ENCODE results near the gene ERMARD. TPM values are rescaled to one million over a fixed set of nuclear protein-coding genes. Genes with fewer than 3 reads are reported as not detected.
A peak's percentile ranks its signal among the peaks of the same experiment; 100 is the strongest.

Gene ERMARD
- total RNA-seq, 1 donor from 2014 or later = 25.4 TPM

DNA sequence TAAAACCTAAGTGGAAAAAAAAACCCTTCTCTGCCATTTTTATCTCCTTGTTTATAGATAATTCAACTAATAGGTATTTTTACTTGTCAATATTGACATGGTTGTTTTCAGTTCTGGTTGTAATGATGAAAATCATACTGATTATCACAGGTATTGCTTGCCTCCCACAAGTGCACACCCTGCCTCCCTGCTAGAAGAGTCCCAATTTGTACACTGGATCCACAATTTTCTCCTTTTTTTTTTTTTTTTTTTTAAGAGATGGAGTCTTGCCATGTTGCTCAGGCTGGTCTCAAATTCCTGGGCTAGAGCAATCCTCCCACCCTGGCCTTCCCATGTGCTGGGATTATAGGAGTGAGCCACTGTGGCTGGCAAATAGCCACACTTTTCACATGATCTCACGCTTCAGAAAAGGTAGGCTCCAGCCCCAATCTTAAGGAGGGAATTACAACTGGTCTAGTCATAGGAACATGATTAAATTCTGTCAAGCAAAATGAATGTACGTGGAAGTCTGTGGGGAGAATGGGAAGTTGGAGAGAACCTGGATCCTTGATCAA is 12.4 kb upstream of the ERMARD start:
- Histone ChIP-seq H3K4me1 (no peaks in the 10 kb centered on the region), H3K36me3 (no peaks in the 10 kb centered on the region), H3K27me3 (ENCODE audit: low read depth) (no peaks in the 10 kb centered on the region), H3K27ac (no peak overlapping the region), H3K9me3 (no peaks in the 10 kb centered on the region), H3K4me3 (no peak overlapping the region)
- intact Hi-C loops (cut with DNase I) = no loop called here
- TF ChIP-seq, protein P1, sequence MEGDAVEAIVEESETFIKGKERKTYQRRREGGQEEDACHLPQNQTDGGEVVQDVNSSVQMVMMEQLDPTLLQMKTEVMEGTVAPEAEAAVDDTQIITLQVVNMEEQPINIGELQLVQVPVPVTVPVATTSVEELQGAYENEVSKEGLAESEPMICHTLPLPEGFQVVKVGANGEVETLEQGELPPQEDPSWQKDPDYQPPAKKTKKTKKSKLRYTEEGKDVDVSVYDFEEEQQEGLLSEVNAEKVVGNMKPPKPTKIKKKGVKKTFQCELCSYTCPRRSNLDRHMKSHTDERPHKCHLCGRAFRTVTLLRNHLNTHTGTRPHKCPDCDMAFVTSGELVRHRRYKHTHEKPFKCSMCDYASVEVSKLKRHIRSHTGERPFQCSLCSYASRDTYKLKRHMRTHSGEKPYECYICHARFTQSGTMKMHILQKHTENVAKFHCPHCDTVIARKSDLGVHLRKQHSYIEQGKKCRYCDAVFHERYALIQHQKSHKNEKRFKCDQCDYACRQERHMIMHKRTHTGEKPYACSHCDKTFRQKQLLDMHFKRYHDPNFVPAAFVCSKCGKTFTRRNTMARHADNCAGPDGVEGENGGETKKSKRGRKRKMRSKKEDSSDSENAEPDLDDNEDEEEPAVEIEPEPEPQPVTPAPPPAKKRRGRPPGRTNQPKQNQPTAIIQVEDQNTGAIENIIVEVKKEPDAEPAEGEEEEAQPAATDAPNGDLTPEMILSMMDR (IDR thresholded peaks at IDR 0.05) = no peak
- ATAC-seq (no peak), DNase-seq (no peak)

DNA sequence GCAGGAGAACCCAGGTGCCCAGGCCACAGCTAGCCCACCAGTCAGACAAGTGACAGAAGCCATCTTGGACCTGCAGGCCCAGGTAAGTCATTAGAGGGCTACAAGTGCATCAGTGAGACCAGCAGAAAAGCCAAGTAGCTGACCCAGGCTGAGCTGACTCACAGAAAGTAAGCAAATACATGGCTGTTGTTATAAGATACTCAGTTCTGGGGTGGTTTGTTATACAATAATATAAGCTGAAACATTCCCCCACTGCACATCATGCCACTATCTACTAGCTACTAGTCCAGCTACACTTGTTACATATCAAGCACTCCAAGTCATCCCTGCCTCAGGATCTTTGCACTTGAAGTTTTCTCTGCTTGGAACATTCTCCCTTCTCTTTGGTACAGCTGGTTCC is 10.1 kb upstream of the ERMARD start:
- Histone ChIP-seq H3K9me3 (no peaks in the 10 kb centered on the region), H3K4me1 (no peaks in the 10 kb centered on the region), H3K36me3 (no peaks in the 10 kb centered on the region), H3K4me3 (no peak overlapping the region), H3K27ac (no peak overlapping the region), H3K27me3 (ENCODE audit: low read depth) (no peaks in the 10 kb centered on the region)
- DNase-seq = no peak
- TF ChIP-seq, protein P1 (IDR thresholded peaks at IDR 0.05) = no peak
- ATAC-seq = no peak
- intact Hi-C loops (cut with DNase I) = no loop called here

DNA sequence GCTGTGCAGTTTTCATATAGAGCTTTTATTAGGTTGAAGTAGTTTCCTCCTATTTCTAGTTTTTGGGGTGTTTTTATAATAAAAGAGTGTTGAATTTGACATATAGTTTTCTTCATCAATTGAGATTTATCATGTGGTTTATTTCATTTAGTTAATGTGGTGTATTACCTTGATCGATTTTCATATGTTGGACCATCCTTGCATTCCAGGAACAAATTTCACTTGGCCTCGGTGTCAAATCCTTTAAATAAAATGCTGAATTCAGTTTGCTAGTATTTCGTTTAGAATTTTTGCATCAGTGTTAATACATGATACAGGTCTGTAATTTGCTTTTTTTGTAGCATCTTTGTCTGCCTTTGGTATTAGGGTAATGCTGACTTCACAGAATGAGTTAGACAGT is 6.0 kb upstream of the ERMARD start:
- DNase-seq (no peak), ATAC-seq (no peak)
- Histone ChIP-seq H3K36me3 (no peaks in the 10 kb centered on the region), H3K27me3 (ENCODE audit: low read depth) (no peaks in the 10 kb centered on the region), H3K9me3 (no peaks in the 10 kb centered on the region), H3K4me1 (peaks cover 7% of the 10 kb centered on the region), H3K27ac (no peak overlapping the region), H3K4me3 (no peak overlapping the region)
- TF ChIP-seq, protein P1 (IDR thresholded peaks at IDR 0.05) = no peak
- intact Hi-C loops (cut with DNase I) = no loop called here

DNA sequence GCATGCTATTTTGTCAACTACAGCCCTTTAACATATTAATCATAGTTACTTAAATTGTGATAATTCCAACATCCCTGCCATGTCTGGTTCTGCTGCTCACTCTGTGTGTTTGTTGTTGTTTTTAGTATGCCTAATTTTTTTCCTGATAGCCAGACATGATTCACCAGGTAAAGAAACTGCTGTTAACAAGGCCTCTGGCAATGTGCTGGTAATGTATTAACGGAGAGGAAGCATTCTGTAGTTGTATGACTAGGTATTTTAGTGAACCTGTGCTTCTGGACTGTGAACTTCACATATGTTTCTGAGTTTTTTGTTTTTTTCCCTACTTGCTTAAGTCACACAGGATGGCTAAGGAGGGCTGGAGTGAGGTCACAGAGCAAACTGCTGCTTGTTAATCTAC is 4.9 kb upstream of the ERMARD start:
- no peaks in the 10 kb centered on the region for H3K9me3 ChIP-seq
- no peak overlapping the region for H3K27ac ChIP-seq
- H3K36me3 ChIP-seq = no peaks in the 10 kb centered on the region
- intact Hi-C loops (cut with DNase I) = no loop called here
- ATAC-seq (no peak), DNase-seq (no peak)
- TF ChIP-seq, protein P1 (IDR thresholded peaks at IDR 0.05) = no peak
- peaks cover 12% of the 10 kb centered on the region for H3K4me1 ChIP-seq
- no peaks in the 10 kb centered on the region for H3K27me3 ChIP-seq (ENCODE audit: low read depth)
- H3K4me3 ChIP-seq = no peak overlapping the region

DNA sequence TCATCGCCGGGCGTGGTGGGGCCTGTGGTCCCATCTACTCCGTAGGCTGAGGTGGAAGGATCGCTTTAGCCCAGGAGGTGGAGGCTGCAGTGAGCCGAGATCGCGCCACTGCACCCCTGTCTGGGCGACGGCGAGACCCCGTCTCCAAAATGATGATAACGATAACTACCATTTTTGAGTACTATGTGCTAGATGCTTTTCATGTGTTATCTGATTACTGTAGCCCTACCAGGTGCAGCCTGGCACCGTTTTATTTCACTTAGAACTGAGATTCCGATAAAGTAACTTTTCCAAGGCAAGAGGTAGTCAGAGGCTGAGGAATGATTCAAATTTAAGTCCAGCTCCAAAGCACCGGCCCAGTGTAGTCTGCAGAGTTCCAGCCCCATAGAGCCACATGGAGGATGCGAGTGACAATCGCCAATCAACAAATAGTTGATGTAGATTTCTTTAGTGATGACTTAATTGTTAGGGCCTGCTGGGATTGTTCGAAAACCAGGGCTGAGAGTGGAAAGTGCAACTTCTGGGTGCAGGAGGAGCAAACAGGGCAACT is 727 bp downstream of the ERMARD start:
- Histone ChIP-seq H3K4me1 (peaks cover 23% of the 10 kb centered on the region), H3K36me3 (peaks cover 17% of the 10 kb centered on the region), H3K9me3 (no peaks in the 10 kb centered on the region), H3K27ac (peak overlapping the region; percentile 99), H3K4me3 (peak overlapping the region; percentile 83), H3K27me3 (ENCODE audit: low read depth) (no peaks in the 10 kb centered on the region)
- TF ChIP-seq, protein P1 (IDR thresholded peaks at IDR 0.05) = no peak
- DNase-seq (no peak), ATAC-seq (peak in 1 of 2 donors; percentile 3)
- intact Hi-C loops (cut with DNase I) = loop anchor here (10.0 kb wide), 1 partner anchor 47 kb away; the partner anchor contains the start of genes C6orf120 and WDR27

Measured in lower lobe of right lung (tissue), 2 donors.